HG03159 (cell line): Measurements from ENCODE around the gene NOS1AP.
A peak's percentile ranks its signal among the peaks of the same experiment; 100 is the strongest.

ENCODE experiments used
- ATAC-seq: cut with Tn5 transposase; IDR thresholded peaks from one replicate; pipeline ENCODE4 v1.9.1; 2021; ENCODE audit warnings: mild to moderate bottlenecking, moderate library complexity; ENCODE audit not compliant: unreplicated experiment

Gene NOS1AP

DNA sequence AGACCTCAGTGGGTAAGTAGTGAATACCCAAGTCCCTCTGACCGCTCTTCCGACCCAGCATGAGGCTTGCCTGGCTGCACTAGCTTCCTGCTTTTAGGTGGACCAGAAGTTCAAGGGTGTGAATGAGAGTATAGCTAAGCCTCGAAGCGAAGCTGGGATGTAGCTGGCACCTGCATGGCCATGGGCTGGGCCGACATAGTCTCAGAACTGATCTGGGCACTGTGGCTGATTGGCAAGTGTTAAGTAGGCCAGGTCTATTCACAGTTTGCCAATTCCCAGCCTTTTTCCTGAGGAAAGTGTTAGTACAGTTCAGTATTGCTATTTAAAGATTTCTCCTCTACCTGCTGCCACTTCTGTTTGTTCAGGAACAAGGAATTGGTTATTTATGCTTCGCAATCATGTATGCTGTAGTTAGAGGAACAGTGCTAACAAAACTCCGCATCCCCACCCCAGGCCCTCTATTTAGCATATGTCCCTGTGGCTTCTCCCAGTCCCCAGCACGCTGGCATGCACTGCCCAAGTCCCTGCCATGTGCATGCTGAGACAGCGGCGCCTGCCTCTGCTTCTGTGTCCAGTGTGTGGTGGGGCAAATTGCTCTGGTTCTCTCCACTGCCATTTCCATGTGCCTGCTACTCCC is 290.9 kb downstream of the NOS1AP start:
- no peak for ATAC-seq

GRCh38 chr1:162360874-162361260 is 291.4 kb downstream of the NOS1AP start:
- no peak for ATAC-seq

GRCh38 chr1:162361349-162361748 is 291.9 kb downstream of the NOS1AP start:
- ATAC-seq, result peak; percentile 37

GRCh38 chr1:162363823-162364222 is 294.3 kb downstream of the NOS1AP start:
- no peak for ATAC-seq

DNA sequence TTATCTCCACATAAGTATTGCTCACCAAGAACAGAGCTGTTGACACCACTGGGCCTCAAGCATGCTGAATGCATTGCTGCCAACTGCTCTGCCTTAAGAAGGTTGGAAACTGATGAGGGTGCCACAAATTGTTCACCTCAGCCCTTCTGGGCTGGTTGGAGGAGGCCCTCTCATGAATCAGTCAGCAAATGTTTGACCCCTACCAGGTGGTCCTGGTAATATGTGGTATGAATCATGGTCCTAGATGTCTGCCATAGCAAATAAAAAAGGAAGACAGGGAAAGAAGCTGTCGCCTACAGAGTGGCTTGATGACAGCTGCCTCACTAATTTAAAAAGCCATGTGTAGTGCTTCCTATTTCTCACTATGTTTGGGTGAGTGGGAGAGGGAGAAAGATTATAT is 295.0 kb downstream of the NOS1AP start:
- no peak for ATAC-seq

- ATAC-seq, result no peak
Observed at GRCh38 chr1:162365284-162366020, 296.0 kb downstream of the NOS1AP start.

DNA sequence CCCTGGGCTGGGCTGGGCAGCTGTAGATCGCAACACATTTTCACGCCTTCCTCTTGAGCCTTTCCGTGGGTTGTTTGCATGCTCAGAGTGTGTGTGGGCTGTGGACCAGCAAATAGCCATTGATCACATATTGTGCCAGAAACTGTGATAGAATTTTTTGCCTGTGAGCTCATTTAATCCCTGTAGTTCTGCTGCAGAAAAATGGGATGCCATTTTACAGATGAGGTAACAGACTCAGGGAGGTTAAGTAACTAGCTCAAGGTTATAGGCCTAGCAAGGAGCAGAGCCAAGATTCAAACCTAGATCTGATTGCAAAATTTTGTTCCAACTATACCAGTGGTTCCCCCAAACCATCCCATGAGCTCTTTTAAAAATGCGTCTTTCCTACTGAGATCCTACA is 296.7 kb downstream of the NOS1AP start:
- no peak for ATAC-seq

DNA sequence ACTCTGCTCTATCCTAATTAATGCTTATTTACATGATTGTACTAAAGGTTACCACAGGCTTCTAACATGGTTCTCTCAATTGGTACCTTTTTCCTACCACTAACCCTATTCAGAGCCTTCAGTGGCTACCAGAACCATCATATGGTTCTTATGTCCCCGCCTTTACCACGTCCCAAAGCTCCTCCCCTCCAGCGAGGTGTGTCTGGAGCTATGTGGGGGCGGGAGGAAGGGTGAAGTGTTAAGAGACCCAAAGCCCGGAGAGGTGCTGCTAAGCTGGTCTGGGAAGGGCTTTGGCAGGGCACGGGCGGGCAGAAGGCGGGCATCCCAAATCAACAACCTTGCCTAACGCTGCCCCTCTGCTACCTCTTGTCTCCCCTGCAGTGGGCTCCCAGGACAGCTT is 297.2 kb downstream of the NOS1AP start:
- ATAC-seq, result no peak

- ATAC-seq, result no peak
Observed at GRCh38 chr1:162367073-162367472, 297.6 kb downstream of the NOS1AP start.

GRCh38 chr1:162367772-162368171 is 298.3 kb downstream of the NOS1AP start:
- ATAC-seq, result no peak

DNA sequence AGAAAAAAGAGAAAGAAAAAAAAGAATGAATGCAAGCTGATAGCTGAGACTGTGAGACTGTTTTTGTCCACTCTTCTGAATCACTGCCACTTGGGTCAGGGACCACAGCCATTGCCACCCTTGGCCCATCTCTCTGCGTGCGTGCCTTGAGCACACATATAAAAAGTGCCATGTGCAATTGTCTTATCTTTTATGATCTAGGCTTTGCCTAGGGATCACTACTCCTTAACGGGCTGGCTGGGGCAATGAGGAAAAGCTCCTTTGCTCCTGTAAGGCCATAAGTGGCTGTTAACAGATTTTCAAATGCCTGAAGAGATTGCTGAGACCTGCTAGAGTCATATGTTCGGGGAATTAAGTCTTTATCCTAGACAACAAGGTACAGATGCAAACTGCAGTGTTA is 299.0 kb downstream of the NOS1AP start:
- no peak for ATAC-seq

- ATAC-seq, result no peak
Observed at GRCh38 chr1:162369571-162369970, 300.1 kb downstream of the NOS1AP start.

DNA sequence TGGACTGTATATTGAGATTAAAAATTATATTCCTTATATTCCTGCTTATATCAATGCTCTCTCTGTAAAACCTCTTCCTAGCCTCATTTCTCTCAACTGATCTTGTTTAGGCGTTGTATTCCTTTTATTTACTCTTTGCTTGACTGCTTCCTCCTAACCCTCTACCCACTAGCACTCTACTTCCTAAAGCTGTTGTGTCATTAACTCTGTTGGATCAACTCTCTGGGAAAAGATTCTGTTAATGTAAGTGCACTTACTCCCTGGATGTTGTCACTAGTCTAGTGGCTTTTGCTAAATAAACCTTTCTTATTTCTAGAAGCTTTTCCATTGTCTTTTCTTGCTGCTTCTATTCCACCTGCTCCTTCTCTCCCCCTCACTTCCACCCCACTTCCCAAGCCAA is 300.7 kb downstream of the NOS1AP start:
- ATAC-seq, result no peak

- no peak for ATAC-seq
Observed at GRCh38 chr1:162370721-162371120, 301.2 kb downstream of the NOS1AP start.

- ATAC-seq, result no peak
Observed at GRCh38 chr1:162371611-162372010, 302.1 kb downstream of the NOS1AP start.

DNA sequence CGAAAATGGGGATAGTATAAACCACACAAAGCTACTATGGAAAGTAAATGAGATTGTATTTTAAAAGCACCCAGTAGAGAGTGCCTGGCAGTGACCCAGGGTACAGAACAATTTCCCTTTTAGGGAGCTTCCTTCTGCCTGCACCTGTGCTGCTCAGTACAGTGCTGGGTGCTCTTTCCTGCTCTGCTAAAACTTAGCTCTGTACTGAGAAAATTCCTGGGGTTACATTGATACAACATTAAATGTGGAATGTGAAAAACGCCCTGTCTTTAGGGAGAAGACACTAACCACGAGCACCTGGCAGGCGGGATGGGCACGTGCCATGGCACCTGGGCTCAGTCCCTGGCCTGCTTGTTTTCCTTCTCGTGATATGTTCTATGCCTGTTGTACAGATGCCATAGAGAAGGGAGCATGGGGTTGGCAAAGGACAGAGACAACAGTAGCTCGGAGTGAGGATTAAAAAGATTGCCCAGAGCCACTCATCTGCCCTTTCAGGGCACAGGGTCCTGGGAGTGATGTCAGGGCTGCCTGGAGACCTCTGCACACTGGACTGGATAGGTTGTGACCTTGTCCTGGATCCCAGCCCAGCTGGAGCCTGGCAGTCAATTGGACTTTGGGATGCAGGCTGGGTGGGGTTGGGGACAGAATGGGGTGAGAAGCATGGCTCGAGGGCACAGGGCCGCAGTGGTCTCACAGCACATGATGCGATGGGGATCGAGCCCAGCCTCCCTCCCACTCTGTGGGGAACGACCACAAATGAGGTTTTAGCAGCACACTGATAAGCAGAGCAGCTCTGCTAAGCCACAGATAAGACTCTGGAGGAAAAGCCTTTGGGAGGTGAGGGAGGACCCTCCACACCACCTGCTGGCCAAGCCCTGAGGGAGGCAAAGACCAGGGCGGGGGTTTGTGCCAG is 302.9 kb downstream of the NOS1AP start:
- ATAC-seq, result no peak

GRCh38 chr1:162373072-162373427 is 303.6 kb downstream of the NOS1AP start:
- no peak for ATAC-seq

GRCh38 chr1:162373541-162374260 is 304.2 kb downstream of the NOS1AP start:
- no peak for ATAC-seq

GRCh38 chr1:162374406-162374805 is 304.9 kb downstream of the NOS1AP start:
- no peak for ATAC-seq

GRCh38 chr1:162375463-162375862 is 306.0 kb downstream of the NOS1AP start:
- no peak for ATAC-seq

DNA sequence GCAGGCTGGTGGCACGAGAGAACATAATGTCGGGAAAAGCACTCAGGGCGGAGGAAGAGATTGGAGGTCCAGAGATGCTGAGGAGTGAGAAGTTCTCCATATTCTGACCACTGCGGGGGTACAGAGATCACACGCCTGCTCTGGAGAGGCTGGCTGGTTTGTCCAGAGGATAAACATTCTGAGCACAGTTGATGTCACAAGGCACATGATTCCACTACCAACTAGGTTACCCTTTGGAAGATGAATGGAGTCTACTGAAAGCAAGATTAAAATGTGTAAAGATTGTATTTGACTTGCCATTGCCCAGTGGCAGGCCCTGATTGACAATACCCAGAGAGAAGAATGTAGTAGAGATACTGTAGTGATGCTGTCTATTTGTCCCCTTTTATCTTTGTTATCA is 307.2 kb downstream of the NOS1AP start, which contains the start of gene SPATA46:
TSS of gene SPATA46 (minus strand) at position 164 of the 400 bp plus-strand sequence. CDS start at position 100, 64 bp downstream.
- no peak for ATAC-seq
